ENCODE data around the gene AZIN2. TPM values are rescaled to one million over a fixed set of nuclear protein-coding genes. Genes with fewer than 3 reads are reported as not detected.

The AZIN2 gene
- total and polyA plus RNA-seq, 2 donors (not counting 3 experiments of a cell fraction or from before 2014, with no cell fraction given): 0.91 to 1.4 TPM

- no peak overlapping the region for H3K27ac ChIP-seq (ENCODE audit: insufficient read depth, low read depth, low read length)
- dilution Hi-C loops (cut with MboI; ENCODE audit: extremely low pct_ligation_motif_present, low sequenced_read_pairs) (no loop called here), intact Hi-C loops (cut with micrococcal nuclease) (loop anchor here (1.0 to 2.0 kb wide), 3 partner anchors 161 to 333 kb away; no protein-coding TSS in a partner anchor)
- DNase-seq (ENCODE audit: low read depth, low spot score) (peak; percentile 50), FAIRE-seq (peak; percentile 52)
- H2AFZ ChIP-seq (ENCODE audit: low read depth, low read length): no peak overlapping the region
- ChIA-PET CTCF (interaction anchor here (0.5 to 3.6 kb wide), 24 partner anchors 10 to 474 kb away, joined by 3 to 29 read pairs (median 5); partner anchors contain the start of genes TRIM62 and ZSCAN20), POLR2A (no interaction called here)
- no TSS peak for BruUV-seq (replicated peaks)
- TF ChIP-seq MAX (IDR thresholded peaks at IDR 0.05; ENCODE audit: insufficient read depth, insufficient read length) (no peak), POLR2A (IDR thresholded peaks at IDR 0.05; ENCODE audit: low read depth, low read length) (no peak), GATA2 (IDR thresholded peaks at IDR 0.05; ENCODE audit: insufficient read depth, insufficient read length, low read depth, low read length) (no peak), FOS (IDR thresholded peaks at IDR 0.05; ENCODE audit: borderline replicate concordance, insufficient read depth, low read length) (no peak), MYC (IDR thresholded peaks at IDR 0.05; ENCODE audit: low read depth, low read length) (no peak)
- TF ChIP-seq, protein P1, sequence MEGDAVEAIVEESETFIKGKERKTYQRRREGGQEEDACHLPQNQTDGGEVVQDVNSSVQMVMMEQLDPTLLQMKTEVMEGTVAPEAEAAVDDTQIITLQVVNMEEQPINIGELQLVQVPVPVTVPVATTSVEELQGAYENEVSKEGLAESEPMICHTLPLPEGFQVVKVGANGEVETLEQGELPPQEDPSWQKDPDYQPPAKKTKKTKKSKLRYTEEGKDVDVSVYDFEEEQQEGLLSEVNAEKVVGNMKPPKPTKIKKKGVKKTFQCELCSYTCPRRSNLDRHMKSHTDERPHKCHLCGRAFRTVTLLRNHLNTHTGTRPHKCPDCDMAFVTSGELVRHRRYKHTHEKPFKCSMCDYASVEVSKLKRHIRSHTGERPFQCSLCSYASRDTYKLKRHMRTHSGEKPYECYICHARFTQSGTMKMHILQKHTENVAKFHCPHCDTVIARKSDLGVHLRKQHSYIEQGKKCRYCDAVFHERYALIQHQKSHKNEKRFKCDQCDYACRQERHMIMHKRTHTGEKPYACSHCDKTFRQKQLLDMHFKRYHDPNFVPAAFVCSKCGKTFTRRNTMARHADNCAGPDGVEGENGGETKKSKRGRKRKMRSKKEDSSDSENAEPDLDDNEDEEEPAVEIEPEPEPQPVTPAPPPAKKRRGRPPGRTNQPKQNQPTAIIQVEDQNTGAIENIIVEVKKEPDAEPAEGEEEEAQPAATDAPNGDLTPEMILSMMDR (IDR thresholded peaks at IDR 0.05; ENCODE audit: extremely low read depth in 1 of 2, insufficient read depth in 1 of 2, low read depth in 1 of 2, low read length in 2 of 2): peak; percentile 51 to 80
- no peak overlapping the region for H3K9ac ChIP-seq (replicated peaks; ENCODE audit: extremely low read depth, insufficient read depth, low read length)
- H4K20me1 ChIP-seq (replicated peaks; ENCODE audit: control insufficient read depth, extremely low read depth, insufficient read depth, low read length): no peaks in the 10 kb centered on the region
- no peaks in the 10 kb centered on the region for H3K9me3 ChIP-seq (replicated peaks; ENCODE audit: control insufficient read depth, insufficient read depth, low read length)
- H3K4me3 ChIP-seq (replicated peaks in 1 of 3; ENCODE audit: insufficient read depth in 1 of 3, low read depth in 1 of 3, low read length in 3 of 3): no peak overlapping the region
- H3K27me3 ChIP-seq (ENCODE audit: control insufficient read depth in 2 of 2, insufficient read depth in 2 of 2, low read length in 2 of 2): peaks cover 2 to 3% of the 10 kb centered on the region in 2 experiments
- no peaks in the 10 kb centered on the region for H3K9me1 ChIP-seq (replicated peaks; ENCODE audit: control insufficient read depth, extremely low read depth, insufficient read depth, low read length)
- H3K79me2 ChIP-seq (ENCODE audit: control insufficient read depth, insufficient read depth, low read length): no peaks in the 10 kb centered on the region
- H3K4me1 ChIP-seq (ENCODE audit: control insufficient read depth, extremely low read depth, insufficient read depth, low read length): no peaks in the 10 kb centered on the region
- no peak overlapping the region for H3K4me2 ChIP-seq (ENCODE audit: insufficient read depth, low read length)
- no peaks in the 10 kb centered on the region for H3K36me3 ChIP-seq (ENCODE audit: control insufficient read depth in 2 of 2, extremely low read depth in 1 of 2, insufficient read depth in 2 of 2, low read length in 2 of 2)
These were observed 56.8 kb downstream of the AZIN2 start for GRCh38 chr1:33137800-33138199.
